NCI-H748 treated with DMSO at 0.1 percent for 48 hours (cell line): Measurements from ENCODE around the gene NAT8L.

Experiments
- DNase-seq: peaks from one replicate; lab custom pipeline; 2025; lab: John Stamatoyannopoulos, UW

The NAT8L gene

GRCh38 chr4:2045518-2045951 lies 13.6 kb upstream of the NAT8L start:
- no peak for DNase-seq

GRCh38 chr4:2046031-2046961 lies 12.8 kb upstream of the NAT8L start:
- no peak for DNase-seq

GRCh38 chr4:2047031-2047660 lies 12.0 kb upstream of the NAT8L start:
- no peak for DNase-seq

GRCh38 chr4:2047781-2048581 lies 11.1 kb upstream of the NAT8L start:
- no peak for DNase-seq

- DNase-seq, result no peak
Observed at GRCh38 chr4:2048831-2049230, 10.3 kb upstream of the NAT8L start.

- DNase-seq, result no peak
Observed at GRCh38 chr4:2049381-2049780, 9.7 kb upstream of the NAT8L start.

GRCh38 chr4:2049811-2050210 lies 9.3 kb upstream of the NAT8L start:
- no peak for DNase-seq

- DNase-seq, result no peak
Observed at GRCh38 chr4:2051086-2051485, 8.0 kb upstream of the NAT8L start.

- DNase-seq, result no peak
Observed at GRCh38 chr4:2054217-2054616, 4.9 kb upstream of the NAT8L start.

- DNase-seq, result no peak
Observed at GRCh38 chr4:2057382-2058065, 1.6 kb upstream of the NAT8L start.

- DNase-seq, result no peak
Observed at GRCh38 chr4:2058264-2059045, 672 bp upstream of the NAT8L start.

- no peak for DNase-seq
Observed at GRCh38 chr4:2059726-2060602, 837 bp downstream of the NAT8L start.

GRCh38 chr4:2060611-2061185 lies 1.6 kb downstream of the NAT8L start:
- no peak for DNase-seq

- no peak for DNase-seq
Observed at GRCh38 chr4:2061186-2062131, 2.3 kb downstream of the NAT8L start.

GRCh38 chr4:2062168-2062807 lies 3.2 kb downstream of the NAT8L start:
- DNase-seq, result no peak

- DNase-seq, result no peak
Observed at GRCh38 chr4:2062808-2063524, 3.8 kb downstream of the NAT8L start.

- no peak for DNase-seq
Observed at GRCh38 chr4:2063557-2064275, 4.6 kb downstream of the NAT8L start.
